Spleen (tissue), 7 donors: Measurements from ENCODE around the gene USH1G.

Experiments
- CTCF ChIP-seq, 11 experiments: fragments of 200-600 bp in 7 of 11; fragments of 450-650 bp in 4 of 11; sonication (generic) in 4 of 11; IDR thresholded peaks in 8 of 11; conservative IDR thresholded peaks in 3 of 11; 1 replicate in 7 of 11; 2 replicates in 4 of 11; pipeline versions ENCODE4 v1.4.0 to v1.8.0; 2016 to 2021; ENCODE audit warnings: antibody characterized with exemption in 11 of 11, inconsistent platforms in 4 of 11, mild to moderate bottlenecking in 1 of 11
- POLR2A ChIP-seq, 3 donors: fragments of 450-650 bp; IDR thresholded peaks; one replicate each; pipeline ENCODE4 v1.5.1; 2017; ENCODE audit warnings: antibody characterized with exemption in 3 of 3, mild to moderate bottlenecking in 1 of 3
- POLR2AphosphoS5 ChIP-seq, 3 donors: sonication (generic); formaldehyde crosslinking; IDR thresholded peaks; one replicate each; pipeline ENCODE4 v1.5.1; 2017; ENCODE audit warnings: antibody characterized with exemption in 3 of 3
- donor health status: DM: no; HTN: no; CAD: no; lungs with moderate emphysema.
- donor health status: DM: no; HTN: no; CAD: no.
- donor health status: DM: no; HTN: no; CAD: no.

- no peak for TF ChIP-seq CTCF (IDR thresholded peaks at IDR 0.05 in 8 of 11, conservative IDR thresholded peaks at IDR 0.05 in 3 of 11)
- TF ChIP-seq POLR2AphosphoS5 (IDR thresholded peaks at IDR 0.05) = no peak
- no peak for TF ChIP-seq POLR2A (IDR thresholded peaks at IDR 0.05)
Measured at GRCh38 chr17:74868908-74869255, 54.2 kb downstream of the USH1G start.
